Aorta (tissue), 4 donors: Measurements from ENCODE around the gene NCAN. TPM values are rescaled to one million over a fixed set of nuclear protein-coding genes. Genes with fewer than 3 reads are reported as not detected.

Experiments
- polyA plus RNA-seq, 2 donors: library from polyadenylated mRNA; stranded (reverse); fragments of 200-250 nt; gene quantifications; one replicate each; pipeline ENCODE4 v1.2.3, GENCODE V29; 2013
- total RNA-seq, 2 donors: library from RNA; stranded (reverse); fragmentation: NEBNext Ultra II Directional; extraction: Animal tissue kit (Norgen Biotek cat#: 25700); gene quantifications; one replicate each; pipeline ENCODE4 v1.2.1, GENCODE V29; 2021
- donor health status: healthy with polysubstance abuse.
- donor health status: Bipolar disorder and iron deficiency.
- donor health status: DM: no; HTN: no; CAD: no.
- donor health status: DM: yes; HTN: yes; CAD: no.

Gene NCAN
- total and polyA plus RNA-seq, 4 donors = not detected

Other genes starting within 250 kb of the NCAN start
- 10 to 100 TPM; 61.0 to 93.1 TPM for gene SUGP2, start 178.4 kb upstream of the NCAN start, total RNA-seq
- gene SUGP2, start 178.4 kb upstream of the NCAN start, polyA plus RNA-seq = 10 to 100 TPM in 1 of 2 donors, 1 to 10 TPM in 1; 7.4 to 61.3 TPM
- gene ARMC6, start 178.4 kb upstream of the NCAN start, total RNA-seq = 10 to 100 TPM; 11.7 to 13.1 TPM
- 10 to 100 TPM in 1 of 2 donors, 1 to 10 TPM in 1; 8.8 to 13.2 TPM for gene ARMC6, start 178.4 kb upstream of the NCAN start, polyA plus RNA-seq
- gene SLC25A42, start 148.0 kb upstream of the NCAN start, total RNA-seq = 10 to 100 TPM in 1 of 2 donors, 1 to 10 TPM in 1; 9.4 to 10.3 TPM
- gene SLC25A42, start 148.0 kb upstream of the NCAN start, polyA plus RNA-seq = 10 to 100 TPM in 1 of 2 donors, 1 to 10 TPM in 1; 3.8 to 12.5 TPM
- gene TMEM161A, start 73.5 kb upstream of the NCAN start, total RNA-seq = 10 to 100 TPM; 11.6 to 18.1 TPM
- gene TMEM161A, start 73.5 kb upstream of the NCAN start, polyA plus RNA-seq = 10 to 100 TPM in 1 of 2 donors, 1 to 10 TPM in 1; 7.6 to 53.3 TPM
- gene MEF2B, start 41.7 kb upstream of the NCAN start, total RNA-seq = 1 to 10 TPM; 1.6 to 2.4 TPM
- gene MEF2B, start 41.7 kb upstream of the NCAN start, polyA plus RNA-seq = 1 to 10 TPM in 1 of 2 donors, not detected in 1; 1.8 TPM
- 10 to 100 TPM; 27.1 to 28.2 TPM for gene BORCS8, start 19.8 kb upstream of the NCAN start, total RNA-seq
- gene BORCS8, start 19.8 kb upstream of the NCAN start, polyA plus RNA-seq = 10 to 100 TPM; 14.4 to 47.9 TPM
- 10 to 100 TPM; 33.1 to 44.0 TPM for gene RFXANK, start 19.7 kb upstream of the NCAN start, total RNA-seq
- gene RFXANK, start 19.7 kb upstream of the NCAN start, polyA plus RNA-seq = 100 to 1,000 TPM in 1 of 2 donors, 10 to 100 TPM in 1; 42.3 to 199 TPM
- gene NR2C2AP, start 8.5 kb upstream of the NCAN start, total RNA-seq = 10 to 100 TPM in 1 of 2 donors, 1 to 10 TPM in 1; 9.8 to 11.9 TPM
- gene NR2C2AP, start 8.5 kb upstream of the NCAN start, polyA plus RNA-seq = 10 to 100 TPM; 12.8 to 21.8 TPM
- gene TM6SF2, start 61.3 kb downstream of the NCAN start, total RNA-seq = 1 to 10 TPM in 1 of 2 donors, under 1 TPM in 1; 0.23 to 3.1 TPM
- gene TM6SF2, start 61.3 kb downstream of the NCAN start, polyA plus RNA-seq = 10 to 100 TPM in 1 of 2 donors, 1 to 10 TPM in 1; 3.0 to 15.0 TPM
- 10 to 100 TPM; 29.0 to 44.3 TPM for gene SUGP1, start 108.6 kb downstream of the NCAN start, total RNA-seq
- 10 to 100 TPM; 22.0 to 58.4 TPM for gene SUGP1, start 108.6 kb downstream of the NCAN start, polyA plus RNA-seq
- 10 to 100 TPM; 54.0 to 82.8 TPM for gene MAU2, start 108.9 kb downstream of the NCAN start, total RNA-seq
- gene MAU2, start 108.9 kb downstream of the NCAN start, polyA plus RNA-seq = 10 to 100 TPM; 11.3 to 36.7 TPM
- 10 to 100 TPM; 78.6 to 86.7 TPM for gene GATAD2A, start 193.7 kb downstream of the NCAN start, total RNA-seq
- gene GATAD2A, start 193.7 kb downstream of the NCAN start, polyA plus RNA-seq = 10 to 100 TPM; 17.9 to 22.7 TPM